Left kidney (tissue), 2 donors: ENCODE results near the gene CYP4F3. TPM values are rescaled to one million over a fixed set of nuclear protein-coding genes. Genes with fewer than 3 reads are reported as not detected.
"Not testable (repeated sequence)": the region's sequence is repeated elsewhere in the genome, so short reads cannot be mapped to it uniquely, and the experiment has no call there.

Experiments used
- DNase-seq: peaks from one replicate; pipeline ENCODE4 v3.0.0-alpha.2; 2013
- polyA plus RNA-seq: library from polyadenylated mRNA; unstranded; fragments of 120-200 nt; gene quantifications from one replicate; pipeline ENCODE4 v1.2.1, GENCODE V29; 2013; ENCODE audit not compliant: insufficient read length

CYP4F3 gene
- polyA plus RNA-seq, 1 donor = 1.4 TPM

GRCh38 chr19:15666883-15667282 is 26.2 kb downstream of the CYP4F3 start:
- no peak for DNase-seq

DNA sequence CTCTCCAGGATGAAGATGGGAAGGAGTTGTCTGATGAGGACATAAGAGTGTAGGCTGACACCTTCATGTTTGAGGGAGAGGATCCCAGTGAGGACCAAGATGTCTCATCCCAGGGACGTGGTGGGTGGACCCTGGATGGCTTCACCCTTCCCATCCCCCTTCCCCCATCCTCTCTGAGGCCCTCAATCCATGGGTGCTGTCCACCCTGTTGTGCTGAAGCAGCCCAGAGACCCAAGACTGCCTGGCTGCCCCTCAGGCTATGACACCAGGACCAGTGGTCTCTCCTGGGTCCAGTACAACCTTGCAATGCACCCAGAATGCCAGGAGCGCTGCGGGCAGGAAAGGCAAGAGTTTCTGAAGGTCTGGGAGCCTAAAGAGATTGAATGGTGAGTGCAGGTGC is 28.7 kb downstream of the CYP4F3 start:
- DNase-seq = no peak

- DNase-seq = no peak
Observed at GRCh38 chr19:15669891-15670290, 29.2 kb downstream of the CYP4F3 start.

DNA sequence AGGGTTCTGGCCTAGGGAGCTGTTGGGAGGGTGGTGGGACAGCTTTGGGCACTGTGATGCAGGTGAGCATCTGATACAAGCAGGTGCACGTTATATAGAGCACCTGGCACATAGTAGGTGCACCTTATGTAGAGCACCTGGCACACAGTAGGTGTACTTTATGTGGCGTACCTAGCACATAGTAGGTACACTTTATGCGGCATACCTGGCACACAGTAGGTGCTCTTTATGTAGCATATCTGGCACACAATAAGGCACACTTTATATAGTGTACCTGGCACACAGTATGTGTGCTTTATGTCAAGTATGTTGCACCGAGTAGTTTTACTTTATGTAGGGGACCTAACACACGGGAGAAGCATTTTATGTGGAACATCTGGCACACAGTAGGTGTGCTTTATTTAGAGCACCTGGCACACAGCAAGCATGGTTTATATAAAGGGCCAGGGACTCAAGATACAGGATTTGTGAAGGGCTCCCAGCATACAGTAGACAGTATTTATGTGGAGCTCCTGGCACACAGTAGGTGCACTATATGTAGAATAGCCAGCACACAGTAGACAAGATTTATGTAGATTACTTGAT is 30.6 kb downstream of the CYP4F3 start:
- DNase-seq = no peak

DNA sequence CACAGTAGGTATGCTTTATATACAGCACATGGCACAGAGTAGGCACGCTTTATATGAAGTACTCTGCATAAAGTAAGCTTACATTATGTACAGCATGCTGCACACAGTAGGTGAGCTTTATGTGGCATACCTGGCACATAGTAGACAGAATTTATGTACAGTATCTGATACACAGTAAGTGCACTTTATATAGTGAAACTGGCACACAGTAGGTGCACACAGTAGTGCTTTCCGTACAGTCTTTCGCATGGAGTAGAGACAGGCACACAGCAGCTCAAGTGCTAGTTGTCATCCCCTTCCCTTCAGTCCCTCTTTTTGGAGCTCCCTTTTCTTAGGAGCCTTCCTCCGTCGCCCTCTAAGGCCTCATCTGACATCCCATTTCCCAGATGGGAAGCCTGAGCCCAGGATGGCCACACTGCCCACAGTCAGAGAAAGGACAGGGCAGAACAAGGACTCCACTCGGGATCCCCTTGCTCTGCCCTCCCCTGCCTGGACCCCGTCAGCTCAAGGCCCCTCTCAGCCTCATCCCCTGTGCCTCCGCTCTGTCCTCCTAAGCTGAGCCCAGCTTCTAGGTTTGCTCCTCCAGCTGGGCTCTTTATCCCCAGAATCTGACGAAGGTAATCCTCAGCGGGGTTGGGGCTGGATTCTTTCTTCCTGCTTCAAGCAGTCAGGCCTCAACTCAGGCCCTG is 31.3 kb downstream of the CYP4F3 start:
- no peak for DNase-seq

DNA sequence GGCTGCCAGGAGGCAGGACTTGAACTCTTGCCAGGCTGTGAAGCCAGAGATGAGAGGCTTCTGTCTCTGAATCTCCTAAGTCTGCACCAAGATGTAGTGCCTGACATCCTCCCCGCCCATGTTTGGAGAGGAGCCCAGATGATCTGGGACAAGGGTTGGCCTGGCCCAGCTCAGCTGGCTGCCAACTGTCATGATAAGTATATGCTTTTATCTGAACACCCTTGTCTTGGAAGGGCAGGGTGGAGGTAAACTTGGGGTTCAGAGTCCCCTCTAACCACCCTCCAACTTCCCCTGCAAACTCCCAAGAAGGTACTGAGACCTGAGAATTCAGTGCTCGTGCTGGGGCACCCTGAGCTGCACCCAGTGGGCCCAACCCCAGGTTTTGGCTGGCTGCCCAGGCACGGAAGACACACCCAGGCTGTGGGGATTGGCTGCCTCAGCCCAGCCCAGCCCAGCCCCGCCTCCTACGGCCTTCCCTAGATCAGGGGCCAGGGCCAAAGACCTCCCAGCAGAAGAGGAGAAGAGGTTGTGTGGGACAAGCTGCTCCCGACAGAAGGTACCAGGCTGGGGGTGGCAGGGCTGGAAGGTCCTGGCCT is 32.0 kb downstream of the CYP4F3 start, which contains the start of gene CYP4F12:
TSS of gene CYP4F12 (plus strand) at position 508 of the 596 bp plus-strand sequence. CDS start 443 bp downstream, outside the sequence.
- no peak for DNase-seq

DNA sequence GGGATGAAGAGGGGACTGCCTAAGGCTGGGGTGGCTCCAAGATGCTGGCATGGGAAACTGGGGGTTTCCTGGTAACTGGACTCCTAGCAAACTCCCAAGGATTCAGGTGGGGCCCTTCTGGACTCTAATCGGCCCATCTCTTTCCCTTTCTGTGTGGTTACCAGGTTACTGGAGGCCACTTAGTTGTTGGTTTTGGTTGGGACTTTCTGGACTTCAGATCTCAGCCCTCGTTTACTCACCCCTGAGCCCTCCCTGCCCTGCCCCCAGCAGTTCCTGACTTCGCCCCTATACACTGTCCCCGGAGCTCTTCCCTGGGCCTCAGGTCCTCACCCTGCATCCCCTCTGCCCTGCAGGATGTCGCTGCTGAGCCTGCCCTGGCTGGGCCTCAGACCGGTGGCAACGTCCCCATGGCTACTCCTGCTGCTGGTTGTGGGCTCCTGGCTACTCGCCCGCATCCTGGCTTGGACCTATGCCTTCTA is 32.5 kb downstream of the CYP4F3 start:
- no peak for DNase-seq

DNA sequence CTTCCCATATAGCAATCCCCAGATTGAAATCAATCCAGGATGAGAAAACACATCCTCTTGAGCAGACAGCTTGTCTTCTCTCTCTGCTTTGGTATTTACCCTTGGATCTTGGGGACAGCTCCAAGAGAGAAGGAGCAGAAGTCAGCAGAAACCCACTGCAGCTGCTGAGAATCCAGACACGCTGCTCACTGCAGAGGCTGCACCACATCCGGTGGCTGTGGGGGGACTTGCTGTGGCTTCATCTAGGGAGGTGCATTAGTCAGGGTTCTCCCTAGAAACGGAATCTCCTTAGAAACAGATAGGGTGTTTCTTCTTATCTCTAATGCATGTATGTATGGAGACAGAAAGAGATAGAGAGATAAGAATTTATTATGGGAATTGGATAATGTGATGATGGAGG is 34.9 kb downstream of the CYP4F3 start:
- no peak for DNase-seq

DNA sequence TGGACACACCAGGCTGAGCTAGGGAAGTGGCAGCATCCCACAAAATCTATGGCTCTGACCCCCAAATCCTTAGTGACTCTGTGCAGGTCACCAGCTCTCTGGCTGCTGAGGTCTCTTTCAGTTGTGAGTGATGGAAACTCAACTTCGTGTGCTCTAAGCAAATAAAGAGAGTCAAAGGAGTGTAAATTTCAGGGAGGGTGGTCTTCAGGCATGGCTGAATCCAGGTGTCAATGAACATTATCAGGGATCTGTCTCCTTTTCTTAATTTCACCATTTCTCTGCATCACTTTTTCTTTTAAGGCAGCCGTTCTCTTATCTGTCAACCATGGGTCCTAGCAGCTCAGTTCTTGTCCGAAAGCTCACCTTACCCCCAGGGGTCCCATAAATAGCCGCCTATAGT is 38.4 kb downstream of the CYP4F3 start:
- no peak for DNase-seq

GRCh38 chr19:15679865-15680264 is 39.2 kb downstream of the CYP4F3 start:
- DNase-seq = not testable (repeated sequence)

GRCh38 chr19:15680478-15681322 is 40.0 kb downstream of the CYP4F3 start:
- no peak for DNase-seq

GRCh38 chr19:15683411-15683810 is 42.7 kb downstream of the CYP4F3 start:
- DNase-seq = no peak

DNA sequence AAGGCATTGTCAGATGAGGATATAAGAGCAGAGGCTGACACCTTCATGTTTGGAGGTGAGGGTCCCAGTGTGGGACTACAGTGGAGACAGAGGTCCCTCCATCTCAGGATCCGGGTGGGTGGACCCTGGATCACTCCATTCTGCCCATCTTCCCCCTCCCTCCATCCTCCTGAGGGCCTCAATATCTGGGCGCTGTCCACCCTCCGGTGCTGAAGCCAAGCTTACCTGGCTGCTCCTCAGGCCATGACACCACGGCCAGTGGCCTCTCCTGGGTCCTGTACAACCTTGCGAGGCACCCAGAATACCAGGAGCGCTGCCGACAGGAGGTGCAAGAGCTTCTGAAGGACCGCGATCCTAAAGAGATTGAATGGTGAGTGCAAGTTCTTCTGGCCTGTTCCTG is 44.1 kb downstream of the CYP4F3 start:
- DNase-seq = no peak

DNA sequence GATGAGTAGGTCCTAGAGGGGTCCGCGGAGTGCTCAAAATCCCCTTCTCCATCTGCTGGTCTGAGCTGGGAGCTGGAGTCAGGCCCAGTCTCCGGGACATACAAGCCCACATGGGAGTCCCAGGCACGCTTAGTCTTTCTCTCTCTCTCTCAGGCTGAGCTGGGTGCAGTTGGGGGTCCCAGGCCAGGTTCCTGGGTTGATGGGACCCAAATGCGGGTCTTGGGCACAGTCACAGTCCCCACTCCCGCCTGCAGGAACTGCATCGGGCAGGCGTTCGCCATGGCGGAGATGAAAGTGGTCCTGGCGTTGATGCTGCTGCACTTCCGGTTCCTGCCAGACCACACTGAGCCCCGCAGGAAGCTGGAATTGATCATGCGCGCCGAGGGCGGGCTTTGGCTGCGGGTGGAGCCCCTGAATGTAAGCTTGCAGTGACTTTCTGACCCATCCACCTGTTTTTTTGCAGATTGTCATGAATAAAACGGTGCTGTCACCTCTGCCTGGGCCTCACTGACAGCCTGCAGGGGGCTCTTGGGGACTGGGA is 56.0 kb downstream of the CYP4F3 start:
- DNase-seq = no peak

DNA sequence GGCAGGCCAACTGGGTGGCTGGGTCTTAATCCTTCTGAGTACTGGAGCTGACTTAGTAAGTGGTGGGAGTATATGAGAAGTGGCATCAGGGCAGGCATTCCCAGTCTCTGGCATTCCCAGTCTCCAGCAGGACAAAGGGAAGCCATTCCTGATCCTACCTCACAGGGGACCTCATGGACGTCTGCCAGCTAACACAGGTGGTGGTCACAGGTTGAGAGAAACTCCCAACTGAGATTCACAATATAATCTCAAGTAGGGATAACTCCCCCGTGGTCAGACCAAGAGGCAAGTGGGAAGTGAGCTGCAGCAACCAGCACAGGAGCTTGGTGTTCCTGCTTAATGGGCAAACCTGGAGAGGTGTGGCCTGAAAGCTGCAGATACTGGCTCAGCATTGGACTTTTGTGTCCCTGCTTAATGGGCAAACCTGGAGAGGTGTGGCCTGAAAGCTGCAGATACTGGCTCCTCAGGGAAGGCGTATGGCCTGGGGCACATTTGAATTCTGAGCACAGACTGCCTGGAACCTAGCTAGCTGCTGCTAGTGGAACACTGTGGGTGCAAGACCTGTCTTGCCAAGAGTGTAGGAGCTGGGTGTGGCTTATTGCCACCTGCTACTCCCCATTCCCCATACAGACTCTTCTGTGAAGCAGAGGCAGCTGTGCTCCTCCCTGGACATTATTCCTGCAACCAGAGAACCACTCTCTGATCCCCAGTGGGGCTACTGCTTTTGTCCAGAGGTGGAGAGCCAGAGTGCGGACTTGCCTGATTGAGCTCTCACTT is 61.2 kb downstream of the CYP4F3 start:
- DNase-seq = no peak

GRCh38 chr19:15702534-15702930 is 61.8 kb downstream of the CYP4F3 start:
- peak; percentile 25 for DNase-seq

Other genes with a start within 250 kb of the CYP4F3 start
- 119 TPM for gene AKAP8L, start 221.9 kb upstream of the CYP4F3 start, polyA plus RNA-seq
- 25.7 TPM for gene WIZ, start 190.9 kb upstream of the CYP4F3 start, polyA plus RNA-seq
- 1.1 TPM for gene RASAL3, start 176.4 kb upstream of the CYP4F3 start, polyA plus RNA-seq
- not detected for gene PGLYRP2, start 161.4 kb upstream of the CYP4F3 start, polyA plus RNA-seq
- gene CYP4F22, start 132.4 kb upstream of the CYP4F3 start, polyA plus RNA-seq = 0.28 TPM
- 0.08 TPM for gene CYP4F8, start 25.7 kb upstream of the CYP4F3 start, polyA plus RNA-seq
- 1.1 TPM for gene CYP4F12, start 32.2 kb downstream of the CYP4F3 start, polyA plus RNA-seq
- gene OR10H2, start 87.1 kb downstream of the CYP4F3 start, polyA plus RNA-seq = not detected
- not detected for gene OR10H3, start 97.1 kb downstream of the CYP4F3 start, polyA plus RNA-seq
- gene OR10H5, start 146.8 kb downstream of the CYP4F3 start, polyA plus RNA-seq = 0.13 TPM
- 0.03 TPM for gene OR10H1, start 174.8 kb downstream of the CYP4F3 start, polyA plus RNA-seq